WTC11 (cell line): ENCODE measurements around the gene FARP2. TPM values are rescaled to one million over a fixed set of nuclear protein-coding genes. Genes with fewer than 3 reads are reported as not detected.

ENCODE experiments used
- ATAC-seq: fragments of 200-7000 bp; cut with Tn5 transposase; 2 replicates; pipeline ENCODE4 v1.10.0; 2021; ENCODE audit warnings: mild to moderate bottlenecking, moderate library complexity
- CTCF ChIA-PET: fragments of 300-600 bp; sonication (Branson Sonifier 250); formaldehyde crosslinking; loops from one replicate; lab custom pipeline; 2021; ENCODE audit warnings: antibody characterized with exemption; lab: Charles Lee
- POLR2A ChIA-PET: fragments of 350-600 bp; sonication (Branson Sonifier 250); formaldehyde crosslinking; loops from one replicate; lab custom pipeline; 2021; ENCODE audit warnings: antibody characterized with exemption; lab: Charles Lee
- DNase-seq: peaks from one replicate; pipeline ENCODE4 v3.0.0; 2021; ENCODE audit warnings: low spot score
- H3K27ac Mint-ChIP-seq: 2 replicates; pipeline ENCODE4 v1.8.0; 2021; ENCODE audit warnings: mixed read lengths
- H3K27me3 Mint-ChIP-seq: 2 replicates; pipeline ENCODE4 v1.8.0; 2021; ENCODE audit warnings: low read depth, mild to moderate bottlenecking, moderate library complexity, mixed read lengths
- H3K36me3 Mint-ChIP-seq: 2 replicates; pipeline ENCODE4 v1.8.0; 2021; ENCODE audit warnings: mixed read lengths
- H3K4me1 Mint-ChIP-seq: 2 replicates; pipeline ENCODE4 v1.8.0; 2022; ENCODE audit warnings: mixed read lengths
- H3K4me3 Mint-ChIP-seq: 2 replicates; pipeline ENCODE4 v1.8.0; 2021; ENCODE audit warnings: mild to moderate bottlenecking, moderate library complexity, mixed read lengths
- H3K9me3 Mint-ChIP-seq: 2 replicates; pipeline ENCODE4 v1.8.0; 2021; ENCODE audit warnings: mixed read lengths
- ARID4B ChIP-seq: sonication (generic); formaldehyde crosslinking; IDR thresholded peaks from 2 replicates; pipeline ENCODE4 v1.8.0; 2023; ENCODE audit warnings: missing genetic modification reagents, mild to moderate bottlenecking, borderline replicate concordance
- CREB1 ChIP-seq: sonication (generic); formaldehyde crosslinking; IDR thresholded peaks from 2 replicates; pipeline ENCODE4 v1.8.0; 2023; ENCODE audit warnings: mild to moderate bottlenecking, missing genetic modification reagents
- E2F4 ChIP-seq: sonication (generic); formaldehyde crosslinking; IDR thresholded peaks from 2 replicates; pipeline ENCODE4 v1.8.1; 2022; ENCODE audit warnings: low read depth, mild to moderate bottlenecking, moderate library complexity, missing genetic modification reagents, borderline replicate concordance
- ELF4 ChIP-seq: sonication (generic); formaldehyde crosslinking; IDR thresholded peaks from 2 replicates; pipeline ENCODE4 v1.8.1; 2022; ENCODE audit warnings: low read depth, mild to moderate bottlenecking, moderate library complexity, missing genetic modification reagents
- EMX1 ChIP-seq: fragments of 250-450 bp; sonication (Bioruptor Pico); IDR thresholded peaks from 2 replicates; pipeline ENCODE4 v1.8.0; 2021; ENCODE audit warnings: mild to moderate bottlenecking
- HMGA2 ChIP-seq: fragments of 250-450 bp; sonication (Bioruptor Pico); IDR thresholded peaks from 2 replicates; pipeline ENCODE4 v1.4.0; 2021; ENCODE audit warnings: mild to moderate bottlenecking, moderate library complexity
- HMGXB4 ChIP-seq: sonication (generic); formaldehyde crosslinking; IDR thresholded peaks from 2 replicates; pipeline ENCODE4 v1.8.1; 2023; ENCODE audit warnings: mild to moderate bottlenecking, moderate library complexity, missing genetic modification reagents
- NFE2L1 ChIP-seq: sonication (generic); formaldehyde crosslinking; IDR thresholded peaks from 2 replicates; pipeline ENCODE4 v1.8.1; 2023; ENCODE audit warnings: missing genetic modification reagents
- NR1H2 ChIP-seq: sonication (generic); formaldehyde crosslinking; IDR thresholded peaks from 2 replicates; pipeline ENCODE4 v1.9.0; 2021; ENCODE audit warnings: mild to moderate bottlenecking, moderate library complexity, missing genetic modification reagents
- SMAD4 ChIP-seq: sonication (generic); formaldehyde crosslinking; IDR thresholded peaks from 2 replicates; pipeline ENCODE4 v1.8.0; 2022; ENCODE audit warnings: mild to moderate bottlenecking, missing genetic modification reagents
- SP1 ChIP-seq: sonication (generic); formaldehyde crosslinking; conservative IDR thresholded peaks from 2 replicates; pipeline ENCODE4 v1.8.1; 2022; ENCODE audit warnings: missing genetic modification reagents
- STAT6 ChIP-seq: sonication (generic); formaldehyde crosslinking; conservative IDR thresholded peaks from 2 replicates; pipeline ENCODE4 v1.8.1; 2023; ENCODE audit warnings: mild to moderate bottlenecking, low read depth, missing genetic modification reagents, moderate library complexity
- TEAD4 ChIP-seq: sonication (generic); formaldehyde crosslinking; IDR thresholded peaks from 2 replicates; pipeline ENCODE4 v1.8.0; 2022; ENCODE audit warnings: mild to moderate bottlenecking, missing genetic modification reagents
- ZBTB21 ChIP-seq: sonication (generic); formaldehyde crosslinking; IDR thresholded peaks from 2 replicates; pipeline ENCODE4 v1.8.1; 2023; ENCODE audit warnings: mild to moderate bottlenecking, missing genetic modification reagents, borderline replicate concordance
- ZMAT4 ChIP-seq: fragments of 250-450 bp; sonication (Bioruptor Pico); IDR thresholded peaks from 2 replicates; pipeline ENCODE4 v1.9.0; 2021; ENCODE audit warnings: mild to moderate bottlenecking
- ZNF423 ChIP-seq: fragments of 250-450 bp; sonication (Bioruptor Pico); IDR thresholded peaks from 2 replicates; pipeline ENCODE4 v2.1.2; 2022; ENCODE audit warnings: mild to moderate bottlenecking, moderate library complexity
- ZNF512 ChIP-seq: sonication (generic); formaldehyde crosslinking; IDR thresholded peaks from 2 replicates; pipeline ENCODE4 v1.8.1; 2022; ENCODE audit warnings: missing genetic modification reagents, borderline replicate concordance
- ZSCAN18 ChIP-seq: fragments of 250-450 bp; sonication (Bioruptor Pico); IDR thresholded peaks from 2 replicates; pipeline ENCODE4 v2.1.2; 2022; ENCODE audit warnings: mild to moderate bottlenecking, moderate library complexity
- total RNA-seq: library from RNA; stranded (reverse); gene quantifications from 3 replicates; pipeline ENCODE4 v1.2.3, GENCODE V29; 2021

The FARP2 gene
- total RNA-seq, 1 experiment from 2014 or later = 37.8 TPM

- Mint-ChIP-seq H3K27ac (no peak overlapping the region), H3K9me3 (peaks cover 15% of the 10 kb centered on the region), H3K4me3 (no peak overlapping the region), H3K4me1 (peaks cover 6% of the 10 kb centered on the region), H3K27me3 (no peaks in the 10 kb centered on the region; the same call in 1 of the 2 replicates), H3K36me3 (peaks cover 6% of the 10 kb centered on the region; the same call in 1 of the 2 replicates)
- TF ChIP-seq HMGXB4 (CRISPR knock-in tag) = no peak
- TF ChIP-seq SMAD4 (CRISPR knock-in tag) = no peak
- TF ChIP-seq EMX1 = no peak
- no peak for TF ChIP-seq ARID4B (CRISPR knock-in tag)
- TF ChIP-seq ZMAT4 (CRISPR knock-in tag) = no peak
- no peak for TF ChIP-seq NFE2L1 (CRISPR knock-in tag)
- TF ChIP-seq CREB1 = no peak
- no peak for TF ChIP-seq ZNF423 (CRISPR knock-in tag)
- TF ChIP-seq STAT6 = no peak
- no peak for TF ChIP-seq ZNF512 (CRISPR knock-in tag)
- TF ChIP-seq ZBTB21 (CRISPR knock-in tag) = no peak
- TF ChIP-seq ZSCAN18 (CRISPR knock-in tag) = no peak
- TF ChIP-seq HMGA2 (CRISPR knock-in tag) = no peak
- TF ChIP-seq SP1 (CRISPR knock-in tag) = no peak
- no peak for TF ChIP-seq ELF4 (CRISPR knock-in tag)
- TF ChIP-seq TEAD4 (CRISPR knock-in tag) = no peak
- no peak for TF ChIP-seq NR1H2 (CRISPR knock-in tag)
- TF ChIP-seq E2F4 (CRISPR knock-in tag) = no peak
- POLR2A ChIA-PET = no interaction called here
- ATAC-seq (peak; percentile 20; the same call in 1 of the 2 replicates), DNase-seq (no peak)
- CTCF ChIA-PET = interaction anchor here (0.6 kb wide), 1 partner anchor 181 kb away, joined by 3 read pairs; no protein-coding TSS in a partner anchor
Observed at GRCh38 chr2:241519669-241520068, 163.6 kb downstream of the FARP2 start.
